ENCODE data around the gene UBA6. TPM values are rescaled to one million over a fixed set of nuclear protein-coding genes. Genes with fewer than 3 reads are reported as not detected.

UBA6 gene
- total and polyA plus RNA-seq, 2 donors (not counting 1 experiment from before 2014, with no cell fraction given) = 22.8 to 64.0 TPM

GRCh38 chr4:67723341-67723740 lies 22.4 kb upstream of the UBA6 start:
- no peak overlapping the region for H3K27ac ChIP-seq (ENCODE audit: low read length in 2 of 2)
- POLR2A ChIA-PET = no interaction called here
- H3K36me3 ChIP-seq (replicated peaks in 1 of 2; ENCODE audit: control extremely low read depth in 1 of 2, control insufficient read depth in 1 of 2, extremely low read depth in 1 of 2, insufficient read depth in 2 of 2, low read length in 1 of 2) = peaks cover 0 to 2% of the 10 kb centered on the region in 2 experiments
- H3K9me3 ChIP-seq (ENCODE audit: control extremely low read depth in 1 of 3, control insufficient read depth in 2 of 3, insufficient read depth in 1 of 3, low read length in 2 of 3) = peaks cover 0 to 2% (median 0%) of the 10 kb centered on the region in 3 donors
- intact Hi-C loops (cut with micrococcal nuclease) = no loop called here
- H3K4me3 ChIP-seq (ENCODE audit: control extremely low read depth in 1 of 5, extremely low read depth in 1 of 5, insufficient read depth in 1 of 5, low read depth in 2 of 5, low read length in 4 of 5) = no peak overlapping the region
- DNase-seq (no peak), ATAC-seq (ENCODE audit: low read depth) (no peak)
- Mint-ChIP-seq H3K27me3 (no peaks in the 10 kb centered on the region), H3K4me1 (no peaks in the 10 kb centered on the region), H3K4me3 (no peak overlapping the region), H3K9me3 (ENCODE audit: insufficient read depth) (no peaks in the 10 kb centered on the region), H3K27ac (no peak overlapping the region)
- 95% methylated on average over 4 of the region's 5 CpGs for WGBS (ENCODE audit: insufficient coverage)
- no peaks in the 10 kb centered on the region for H3K4me1 ChIP-seq (ENCODE audit: control insufficient read depth in 2 of 2, insufficient read depth in 2 of 2, low read length in 2 of 2)
- no peak overlapping the region for H2AFZ ChIP-seq (ENCODE audit: insufficient read depth, low read depth, low read length, poor library complexity, severe bottlenecking)
- H3K4me2 ChIP-seq (replicated peaks; ENCODE audit: low read depth, low read length, poor library complexity, severe bottlenecking) = no peak overlapping the region
- no peak for TF ChIP-seq EZH2 (IDR thresholded peaks at IDR 0.05; ENCODE audit: borderline replicate concordance, insufficient read depth, low read depth, low read length, poor library complexity, severe bottlenecking)
- TF ChIP-seq CTCF (IDR thresholded peaks at IDR 0.05) = no peak
- H3K27me3 ChIP-seq (replicated peaks in 1 of 4; ENCODE audit: control extremely low read depth in 1 of 4, control insufficient read depth in 3 of 4, insufficient read depth in 4 of 4, low read length in 3 of 4) = no peaks in the 10 kb centered on the region
- no peaks in the 10 kb centered on the region for H3K79me2 ChIP-seq (ENCODE audit: control insufficient read depth, insufficient read depth, low read length)
- H3K9ac ChIP-seq (ENCODE audit: low read length) = no peak overlapping the region
- no peaks in the 10 kb centered on the region for H4K20me1 ChIP-seq (ENCODE audit: control insufficient read depth, insufficient read depth, low read length, poor library complexity, severe bottlenecking)
- CTCF ChIA-PET = no interaction called here

- H3K36me3 ChIP-seq (replicated peaks in 1 of 2; ENCODE audit: control extremely low read depth in 1 of 2, control insufficient read depth in 1 of 2, extremely low read depth in 1 of 2, insufficient read depth in 2 of 2, low read length in 1 of 2) = peaks cover 0 to 8% of the 10 kb centered on the region in 2 experiments
- H2AFZ ChIP-seq (ENCODE audit: insufficient read depth, low read depth, low read length, poor library complexity, severe bottlenecking) = no peak overlapping the region
- no peaks in the 10 kb centered on the region for H4K20me1 ChIP-seq (ENCODE audit: control insufficient read depth, insufficient read depth, low read length, poor library complexity, severe bottlenecking)
- H3K4me1 ChIP-seq (ENCODE audit: control insufficient read depth in 2 of 2, insufficient read depth in 2 of 2, low read length in 2 of 2) = no peaks in the 10 kb centered on the region
- no peak for DNase-seq
- H3K9ac ChIP-seq (ENCODE audit: low read length) = no peak overlapping the region
- H3K4me2 ChIP-seq (replicated peaks; ENCODE audit: low read depth, low read length, poor library complexity, severe bottlenecking) = no peak overlapping the region
- WGBS (ENCODE audit: insufficient coverage) = 98% methylated on average over 7 of the region's 9 CpGs
- H3K27ac ChIP-seq (ENCODE audit: low read length in 2 of 2) = no peak overlapping the region
- H3K27me3 ChIP-seq (replicated peaks in 1 of 4; ENCODE audit: control extremely low read depth in 1 of 4, control insufficient read depth in 3 of 4, insufficient read depth in 4 of 4, low read length in 3 of 4) = no peaks in the 10 kb centered on the region
- intact Hi-C loops (cut with micrococcal nuclease) = no loop called here
- Mint-ChIP-seq H3K4me1 (no peaks in the 10 kb centered on the region), H3K4me3 (no peak overlapping the region), H3K9me3 (ENCODE audit: insufficient read depth) (no peaks in the 10 kb centered on the region), H3K27me3 (no peaks in the 10 kb centered on the region), H3K27ac (no peak overlapping the region)
- no peaks in the 10 kb centered on the region for H3K79me2 ChIP-seq (ENCODE audit: control insufficient read depth, insufficient read depth, low read length)
- no peak overlapping the region for H3K4me3 ChIP-seq (ENCODE audit: control extremely low read depth in 1 of 5, extremely low read depth in 1 of 5, insufficient read depth in 1 of 5, low read depth in 2 of 5, low read length in 4 of 5)
- ATAC-seq (ENCODE audit: low read depth) = no peak
- CTCF ChIA-PET = interaction anchor here (0.8 kb wide), 1 partner anchor 23 kb away, joined by 3 read pairs; no protein-coding TSS in a partner anchor
- TF ChIP-seq CTCF (IDR thresholded peaks at IDR 0.05) (no peak), EZH2 (IDR thresholded peaks at IDR 0.05; ENCODE audit: borderline replicate concordance, insufficient read depth, low read depth, low read length, poor library complexity, severe bottlenecking) (no peak)
- no peaks in the 10 kb centered on the region for H3K9me3 ChIP-seq (ENCODE audit: control extremely low read depth in 1 of 3, control insufficient read depth in 2 of 3, insufficient read depth in 1 of 3, low read length in 2 of 3)
- POLR2A ChIA-PET = no interaction called here
Observed at GRCh38 chr4:67721770-67722597, 21.0 kb upstream of the UBA6 start.
